Ectodermal cell (in vitro differentiated cells): Measurements from ENCODE around the gene RASGEF1C.
"Not testable (repeated sequence)": the region's sequence is repeated elsewhere in the genome, so short reads cannot be mapped to it uniquely, and the experiment has no call there.

Experiments
- H3K27ac ChIP-seq: 2 replicates; pipeline ENCODE4 v1.7.0; 2013; ENCODE audit warnings: mild to moderate bottlenecking, low read depth, low read length; ENCODE audit not compliant: insufficient read depth, poor library complexity, severe bottlenecking
- H3K27me3 ChIP-seq: 2 replicates; pipeline ENCODE4 v1.7.0; 2013; ENCODE audit warnings: mild to moderate bottlenecking, low read length; ENCODE audit not compliant: insufficient read depth, control insufficient read depth, poor library complexity, severe bottlenecking
- H3K36me3 ChIP-seq: one replicate; pipeline ENCODE4 v1.7.0; 2013; ENCODE audit warnings: low read length; ENCODE audit not compliant: control insufficient read depth, insufficient read depth
- H3K4me1 ChIP-seq: one replicate; pipeline ENCODE4 v1.7.0; 2013; ENCODE audit warnings: low read length; ENCODE audit not compliant: control insufficient read depth, insufficient read depth
- H3K4me3 ChIP-seq: 2 replicates; pipeline ENCODE4 v1.7.0; 2013; ENCODE audit warnings: low read depth, low read length, control low read depth; ENCODE audit not compliant: insufficient read depth
- H3K9me3 ChIP-seq: 2 replicates; pipeline ENCODE4 v1.7.0; 2013; ENCODE audit warnings: mild to moderate bottlenecking, low read length, moderate library complexity; ENCODE audit not compliant: control insufficient read depth
- WGBS, 2 experiments: methylation state at CpG; one replicate each; pipeline ENCODE4 v1.1.7; 2013; ENCODE audit warnings: missing lambda C conversion rate in 2 of 2; 5-methylcytosine and 5-hydroxymethylcytosine counted together

RASGEF1C gene

GRCh38 chr5:180212363-180213255 is 3.6 kb upstream of the RASGEF1C start:
- Histone ChIP-seq H3K36me3 (no peaks in the 10 kb centered on the region), H3K4me1 (no peaks in the 10 kb centered on the region), H3K9me3 (no peaks in the 10 kb centered on the region), H3K4me3 (no peak overlapping the region), H3K27ac (no peak overlapping the region), H3K27me3 (peaks cover 10% of the 10 kb centered on the region)
- 87% methylated on average over 19 of the region's 19 CpGs for WGBS, 2 experiments

GRCh38 chr5:180211761-180212035 is 2.7 kb upstream of the RASGEF1C start:
- Histone ChIP-seq H3K4me1 (no peaks in the 10 kb centered on the region), H3K27ac (no peak overlapping the region), H3K27me3 (peaks cover 19% of the 10 kb centered on the region), H3K4me3 (no peak overlapping the region), H3K9me3 (no peaks in the 10 kb centered on the region), H3K36me3 (no peaks in the 10 kb centered on the region)
- WGBS, 2 experiments: 91% methylated on average over 4 of the region's 4 CpGs

- Histone ChIP-seq H3K27ac (no peak overlapping the region), H3K4me3 (no peak overlapping the region), H3K36me3 (no peaks in the 10 kb centered on the region), H3K4me1 (no peaks in the 10 kb centered on the region), H3K9me3 (no peaks in the 10 kb centered on the region), H3K27me3 (peaks cover 21% of the 10 kb centered on the region)
- WGBS, 2 experiments: 93 to 94% methylated on average over 16 of the region's 16 CpGs
These were observed 2.1 kb upstream of the RASGEF1C start for GRCh38 chr5:180210961-180211760.

GRCh38 chr5:180210077-180210476 is 1.1 kb upstream of the RASGEF1C start:
- WGBS, 2 experiments: 90 to 92% methylated on average over 12 of the region's 12 CpGs
- H3K9me3 ChIP-seq, H3K27ac ChIP-seq: not testable (repeated sequence)

GRCh38 chr5:180208435-180209081 is 453 bp downstream of the RASGEF1C start:
- H3K4me3 ChIP-seq: peak overlapping the region; percentile 49
- 7% methylated on average over 65 of the region's 65 CpGs for WGBS, 2 experiments
- H3K27ac ChIP-seq: no peak overlapping the region
- no peaks in the 10 kb centered on the region for H3K4me1 ChIP-seq
- H3K36me3 ChIP-seq: no peaks in the 10 kb centered on the region
- H3K27me3 ChIP-seq: peaks cover 21% of the 10 kb centered on the region
- no peaks in the 10 kb centered on the region for H3K9me3 ChIP-seq

More at GRCh38 chr5:180210077-180210476, 1.1 kb upstream of the RASGEF1C start:
- H3K4me3 ChIP-seq, H3K4me1 ChIP-seq, H3K36me3 ChIP-seq: not testable (repeated sequence)
- peaks cover 21% of the 10 kb centered on the region for H3K27me3 ChIP-seq

- Histone ChIP-seq H3K27ac (no peak overlapping the region), H3K9me3 (no peaks in the 10 kb centered on the region), H3K27me3 (peaks cover 21% of the 10 kb centered on the region), H3K36me3 (no peaks in the 10 kb centered on the region), H3K4me3 (peak overlapping the region; percentile 49), H3K4me1 (no peaks in the 10 kb centered on the region)
- WGBS, 2 experiments: 78 to 79% methylated on average over 14 of the region's 14 CpGs
These were observed 975 bp downstream of the RASGEF1C start for GRCh38 chr5:180208038-180208434.

GRCh38 chr5:180207593-180207992 is 1.4 kb downstream of the RASGEF1C start:
- H3K36me3 ChIP-seq: no peaks in the 10 kb centered on the region
- no peak overlapping the region for H3K4me3 ChIP-seq
- 81 to 82% methylated on average over 25 of the region's 25 CpGs for WGBS, 2 experiments
- peaks cover 21% of the 10 kb centered on the region for H3K27me3 ChIP-seq
- H3K9me3 ChIP-seq: no peaks in the 10 kb centered on the region
- H3K4me1 ChIP-seq: no peaks in the 10 kb centered on the region
- H3K27ac ChIP-seq: no peak overlapping the region

GRCh38 chr5:180206993-180207392 is 2.0 kb downstream of the RASGEF1C start:
- 93 to 95% methylated on average over 11 of the region's 11 CpGs for WGBS, 2 experiments
- peaks cover 21% of the 10 kb centered on the region for H3K27me3 ChIP-seq

GRCh38 chr5:180205916-180206315 is 3.1 kb downstream of the RASGEF1C start:
- H3K4me3 ChIP-seq: no peak overlapping the region
- no peak overlapping the region for H3K27ac ChIP-seq
- H3K4me1 ChIP-seq: no peaks in the 10 kb centered on the region
- 80 to 91% methylated on average over 1 of the region's 1 CpG for WGBS, 2 experiments
- H3K27me3 ChIP-seq: peaks cover 21% of the 10 kb centered on the region
- H3K9me3 ChIP-seq: no peaks in the 10 kb centered on the region
- H3K36me3 ChIP-seq: no peaks in the 10 kb centered on the region

More at GRCh38 chr5:180206993-180207392, 2.0 kb downstream of the RASGEF1C start:
- no peak overlapping the region for H3K4me3 ChIP-seq
- no peaks in the 10 kb centered on the region for H3K36me3 ChIP-seq
- H3K4me1 ChIP-seq: no peaks in the 10 kb centered on the region
- H3K9me3 ChIP-seq: no peaks in the 10 kb centered on the region
- H3K27ac ChIP-seq: no peak overlapping the region

GRCh38 chr5:180204276-180204819 is 4.7 kb downstream of the RASGEF1C start:
- no peaks in the 10 kb centered on the region for H3K36me3 ChIP-seq
- H3K9me3 ChIP-seq: no peaks in the 10 kb centered on the region
- peaks cover 21% of the 10 kb centered on the region for H3K27me3 ChIP-seq
- 85 to 100% methylated on average over 1 of the region's 1 CpG for WGBS, 2 experiments
- H3K4me3 ChIP-seq: no peak overlapping the region
- H3K4me1 ChIP-seq: no peaks in the 10 kb centered on the region
- no peak overlapping the region for H3K27ac ChIP-seq
